ENCODE data around the gene PDE1C.

Gene PDE1C

DNA sequence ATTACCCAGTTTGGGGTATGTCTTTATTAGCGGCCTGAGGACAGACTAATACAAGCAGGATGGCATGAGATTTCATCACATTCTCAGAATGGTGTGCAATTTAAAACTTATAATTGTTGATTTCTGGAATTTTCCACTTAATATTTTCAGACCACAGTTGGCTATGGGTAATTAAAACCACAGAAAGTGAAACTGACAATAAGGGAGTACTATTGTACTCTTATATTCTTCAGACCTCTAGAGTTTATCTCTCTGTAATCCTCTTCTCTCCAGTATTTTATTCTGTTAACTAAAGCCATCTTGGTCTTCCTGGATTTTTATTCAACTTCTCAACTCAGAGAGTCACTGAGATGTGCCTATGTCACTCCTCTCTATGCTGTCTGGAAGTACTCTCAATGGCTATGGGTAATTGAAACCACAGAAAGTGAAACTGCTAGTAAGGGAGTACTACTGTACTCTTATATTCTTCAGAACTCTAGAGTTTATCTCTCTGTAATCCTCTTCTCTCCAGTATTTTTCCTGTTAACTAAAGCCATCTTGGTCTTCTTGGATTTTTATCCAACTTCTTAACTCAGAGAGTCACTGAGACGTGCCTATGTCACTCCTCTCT lies 264.9 kb downstream of the PDE1C start:
- TF ChIP-seq, protein P1, sequence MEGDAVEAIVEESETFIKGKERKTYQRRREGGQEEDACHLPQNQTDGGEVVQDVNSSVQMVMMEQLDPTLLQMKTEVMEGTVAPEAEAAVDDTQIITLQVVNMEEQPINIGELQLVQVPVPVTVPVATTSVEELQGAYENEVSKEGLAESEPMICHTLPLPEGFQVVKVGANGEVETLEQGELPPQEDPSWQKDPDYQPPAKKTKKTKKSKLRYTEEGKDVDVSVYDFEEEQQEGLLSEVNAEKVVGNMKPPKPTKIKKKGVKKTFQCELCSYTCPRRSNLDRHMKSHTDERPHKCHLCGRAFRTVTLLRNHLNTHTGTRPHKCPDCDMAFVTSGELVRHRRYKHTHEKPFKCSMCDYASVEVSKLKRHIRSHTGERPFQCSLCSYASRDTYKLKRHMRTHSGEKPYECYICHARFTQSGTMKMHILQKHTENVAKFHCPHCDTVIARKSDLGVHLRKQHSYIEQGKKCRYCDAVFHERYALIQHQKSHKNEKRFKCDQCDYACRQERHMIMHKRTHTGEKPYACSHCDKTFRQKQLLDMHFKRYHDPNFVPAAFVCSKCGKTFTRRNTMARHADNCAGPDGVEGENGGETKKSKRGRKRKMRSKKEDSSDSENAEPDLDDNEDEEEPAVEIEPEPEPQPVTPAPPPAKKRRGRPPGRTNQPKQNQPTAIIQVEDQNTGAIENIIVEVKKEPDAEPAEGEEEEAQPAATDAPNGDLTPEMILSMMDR (IDR thresholded peaks at IDR 0.05; ENCODE audit: low read depth, low read length), result no peak
- no peak overlapping the region for H3K4me3 ChIP-seq (ENCODE audit: low read depth, low read length)

DNA sequence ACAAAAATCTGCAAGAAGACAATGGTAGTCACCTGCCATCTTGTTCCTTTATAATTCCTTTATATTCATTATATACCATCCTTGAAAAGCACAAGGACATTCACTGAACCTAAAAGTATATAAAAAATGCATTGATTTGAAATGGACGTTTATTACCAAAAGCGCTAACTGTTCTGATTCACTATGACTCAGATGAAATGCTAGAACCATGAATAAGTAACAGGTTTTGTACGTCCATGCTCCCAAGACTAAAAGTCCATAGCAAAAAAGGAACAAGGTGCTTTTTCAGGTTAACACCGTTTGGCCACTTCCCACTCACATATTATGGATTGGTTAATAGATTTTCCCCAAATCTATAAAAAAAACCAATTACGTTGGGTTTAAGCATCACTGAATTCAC lies 273.8 kb downstream of the PDE1C start:
- TF ChIP-seq, protein P1 (IDR thresholded peaks at IDR 0.05; ENCODE audit: low read depth, low read length), result no peak

DNA sequence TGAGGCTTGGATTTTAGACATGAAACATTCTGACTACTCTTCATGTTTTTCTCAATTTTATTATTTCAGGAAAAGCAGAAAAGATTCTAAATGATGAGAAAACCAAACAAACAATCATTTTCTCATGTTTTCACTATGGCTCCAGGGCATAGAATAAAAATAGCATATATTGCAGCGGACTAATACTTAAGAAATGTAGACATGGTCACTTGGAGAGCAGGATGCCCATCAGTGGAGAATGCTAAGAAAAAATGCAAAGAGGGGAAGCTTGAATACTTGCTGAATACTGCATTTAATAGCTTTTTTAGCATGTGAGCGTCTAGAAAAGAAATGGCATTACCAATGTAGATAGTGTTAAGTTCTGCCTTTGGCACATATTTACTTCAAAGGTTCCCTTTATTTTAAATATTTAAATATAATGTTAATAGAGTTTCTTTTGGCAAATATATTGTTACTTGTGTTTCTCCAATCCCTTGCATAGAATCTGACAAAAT lies 275.3 kb downstream of the PDE1C start:
- TF ChIP-seq, protein P1 (IDR thresholded peaks at IDR 0.05; ENCODE audit: low read depth, low read length), result no peak
- no peak overlapping the region for H3K4me3 ChIP-seq (ENCODE audit: low read depth, low read length)

More for the DNA sequence above, 273.8 kb downstream of the PDE1C start:
- no peak overlapping the region for H3K4me3 ChIP-seq (ENCODE audit: low read depth, low read length)

GRCh38 chr7:31791881-31792280 lies 278.3 kb downstream of the PDE1C start:
- TF ChIP-seq, protein P1 (IDR thresholded peaks at IDR 0.05; ENCODE audit: low read depth, low read length), result no peak

GRCh38 chr7:31788883-31789680 lies 281.1 kb downstream of the PDE1C start:
- no peak overlapping the region for H3K4me3 ChIP-seq (ENCODE audit: low read depth, low read length)
- TF ChIP-seq, protein P1 (IDR thresholded peaks at IDR 0.05; ENCODE audit: low read depth, low read length), result no peak

More at GRCh38 chr7:31791881-31792280, 278.3 kb downstream of the PDE1C start:
- H3K4me3 ChIP-seq (ENCODE audit: low read depth, low read length), result no peak overlapping the region

DNA sequence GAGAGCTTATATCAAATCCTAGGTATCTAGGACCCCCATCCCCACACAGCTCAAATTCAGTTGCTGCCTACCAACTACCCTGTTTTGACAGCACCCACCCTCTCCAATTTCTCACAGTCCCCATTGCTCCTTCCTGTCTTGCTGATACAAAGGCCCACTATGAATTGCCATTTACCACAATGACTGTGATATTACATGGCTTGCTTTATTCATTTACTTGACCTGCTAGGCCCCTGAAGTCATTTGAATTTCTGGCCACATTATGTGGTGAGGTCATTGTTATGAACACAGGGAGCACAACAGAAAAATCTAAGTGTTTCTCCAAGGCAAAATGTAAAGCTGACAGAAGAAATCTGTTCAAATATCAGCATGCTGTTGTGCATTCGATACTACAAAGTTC lies 281.8 kb downstream of the PDE1C start:
- H3K4me3 ChIP-seq (ENCODE audit: low read depth, low read length), result no peak overlapping the region
- TF ChIP-seq, protein P1 (IDR thresholded peaks at IDR 0.05; ENCODE audit: low read depth, low read length), result no peak

DNA sequence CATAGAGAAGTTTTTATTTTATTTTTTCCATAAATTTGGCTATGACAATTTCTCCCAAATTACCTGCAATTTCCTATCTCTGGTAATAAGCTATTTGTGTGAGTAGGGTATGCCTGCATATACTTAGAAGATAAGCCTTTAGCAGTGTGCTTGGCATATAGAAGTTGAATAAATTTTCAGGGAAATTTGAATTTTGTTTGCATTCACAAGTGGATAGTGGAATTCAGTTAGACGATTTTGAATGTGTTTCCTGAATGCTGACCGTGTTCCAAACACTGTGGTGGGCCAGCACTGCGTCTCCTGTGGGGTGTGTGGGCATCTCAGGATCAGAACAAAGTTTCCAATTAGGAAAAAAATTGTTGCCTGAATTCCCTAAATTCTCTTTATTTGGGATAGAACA lies 283.9 kb downstream of the PDE1C start:
- TF ChIP-seq, protein P1 (IDR thresholded peaks at IDR 0.05; ENCODE audit: low read depth, low read length), result no peak

More for the DNA sequence above, 283.9 kb downstream of the PDE1C start:
- no peak overlapping the region for H3K4me3 ChIP-seq (ENCODE audit: low read depth, low read length)
